Measurements from ENCODE around the gene FAM217B. TPM values are rescaled to one million over a fixed set of nuclear protein-coding genes. Genes with fewer than 3 reads are reported as not detected.

The FAM217B gene
- total RNA-seq, 1 donor from 2014 or later = 20.6 TPM

DNA sequence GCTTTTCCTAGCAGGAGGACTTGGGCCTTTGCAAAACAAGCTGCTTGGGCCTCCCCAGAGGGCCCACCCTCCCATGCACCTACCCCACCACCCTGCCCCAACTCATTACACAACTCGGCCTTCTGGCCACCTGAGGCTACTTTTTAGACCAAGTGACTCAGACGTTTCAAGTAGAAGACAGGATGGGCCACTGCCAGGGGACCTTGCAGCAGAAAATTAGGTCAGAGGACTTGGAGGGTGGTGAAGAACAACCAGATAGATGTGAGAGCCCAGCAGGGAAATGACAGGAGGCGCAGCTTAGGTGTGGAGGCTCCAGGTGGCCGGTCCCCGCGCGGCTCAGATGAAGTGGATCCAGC lies 1.5 kb upstream of the FAM217B start:
- FAIRE-seq = no peak
- Mint-ChIP-seq H3K9me3 (ENCODE audit: unreplicated experiment) (no peaks in the 10 kb centered on the region), H3K27ac (ENCODE audit: unreplicated experiment) (peak overlapping the region; percentile 60), H3K4me3 (ENCODE audit: unreplicated experiment) (peak overlapping the region; percentile 81), H3K4me1 (ENCODE audit: low read depth, unreplicated experiment) (peaks cover 24% of the 10 kb centered on the region), H3K36me3 (ENCODE audit: low read depth, unreplicated experiment) (no peaks in the 10 kb centered on the region), H3K27me3 (ENCODE audit: low read depth, unreplicated experiment) (no peaks in the 10 kb centered on the region)
- no peak overlapping the region for H3K27ac ChIP-seq (ENCODE audit: low read depth, low read length)
- H2AFZ ChIP-seq (ENCODE audit: low read depth, low read length) = no peak overlapping the region
- no peaks in the 10 kb centered on the region for H3K9me3 ChIP-seq (ENCODE audit: insufficient read depth, low read depth, low read length)
- DNase-seq (ENCODE audit: low read depth) = no peak
- peaks cover 6% of the 10 kb centered on the region for H3K36me3 ChIP-seq (ENCODE audit: insufficient read depth, low read length)
- peak overlapping the region; percentile 95 for H3K4me2 ChIP-seq (ENCODE audit: low read length)
- H3K9ac ChIP-seq (ENCODE audit: low read length) = no peak overlapping the region
- no peaks in the 10 kb centered on the region for H3K27me3 ChIP-seq (ENCODE audit: insufficient read depth, low read length)
- peaks cover 14% of the 10 kb centered on the region for H4K20me1 ChIP-seq (ENCODE audit: insufficient read depth, low read length)
- H3K79me2 ChIP-seq (ENCODE audit: insufficient read depth, low read length) = peaks cover 19% of the 10 kb centered on the region
- TF ChIP-seq CTCF (IDR thresholded peaks at IDR 0.05; ENCODE audit: insufficient read depth, low read depth, low read length) = no peak
- no peak for TF ChIP-seq EZH2 (IDR thresholded peaks at IDR 0.05; ENCODE audit: insufficient read depth, low read length)
- peaks cover 18% of the 10 kb centered on the region for H3K4me1 ChIP-seq (ENCODE audit: insufficient read depth, low read length)
- no peak overlapping the region for H3K4me3 ChIP-seq (ENCODE audit: insufficient read depth, low read depth, low read length)

DNA sequence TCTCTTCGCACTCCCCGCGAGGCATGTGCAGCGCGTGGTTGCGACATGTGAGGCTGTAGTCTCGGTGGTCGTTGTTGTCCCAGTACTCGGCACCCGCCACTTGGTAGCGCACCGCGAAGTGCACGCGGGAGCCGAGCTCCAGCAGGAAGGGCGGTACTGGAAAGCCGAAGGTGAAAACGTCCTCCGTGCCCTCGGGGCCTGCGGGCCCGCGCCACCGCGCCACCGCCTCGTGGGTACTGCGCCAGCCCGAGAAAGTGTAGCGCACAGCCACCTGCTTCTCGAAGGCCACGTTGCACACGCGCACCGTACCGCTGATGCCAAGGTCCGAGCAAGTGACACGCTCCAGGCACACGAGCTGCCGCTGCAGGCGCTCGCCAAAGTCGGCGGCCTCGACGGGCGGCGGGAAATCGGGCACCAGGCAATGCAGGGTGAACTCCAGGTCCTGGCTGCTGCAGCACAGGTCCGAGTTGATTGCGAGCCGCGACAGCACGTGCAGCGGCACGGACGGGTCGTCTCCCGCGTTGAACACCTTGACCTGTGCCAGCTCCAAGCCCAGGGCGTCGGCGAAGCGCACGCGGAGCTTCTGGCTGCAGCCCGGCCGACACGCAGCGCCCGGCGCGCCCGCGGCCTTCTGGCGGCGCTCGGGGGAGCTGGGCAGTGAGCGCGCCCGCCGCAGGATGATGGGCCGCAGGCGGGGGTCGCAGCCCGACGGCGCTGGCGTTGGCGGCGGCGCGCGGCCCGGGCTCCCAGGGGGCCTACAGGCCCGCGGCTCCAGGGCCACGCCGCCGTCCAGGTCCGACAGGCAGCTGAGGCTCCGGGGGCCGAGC lies 924 bp upstream of the FAM217B start:
- no peaks in the 10 kb centered on the region for H3K9me3 ChIP-seq (ENCODE audit: insufficient read depth, low read depth, low read length)
- H3K4me2 ChIP-seq (ENCODE audit: low read length) = peak overlapping the region; percentile 95
- Mint-ChIP-seq H3K36me3 (ENCODE audit: low read depth, unreplicated experiment) (no peaks in the 10 kb centered on the region), H3K4me1 (ENCODE audit: low read depth, unreplicated experiment) (peaks cover 24% of the 10 kb centered on the region), H3K9me3 (ENCODE audit: unreplicated experiment) (no peaks in the 10 kb centered on the region), H3K27ac (ENCODE audit: unreplicated experiment) (no peak overlapping the region), H3K27me3 (ENCODE audit: low read depth, unreplicated experiment) (no peaks in the 10 kb centered on the region), H3K4me3 (ENCODE audit: unreplicated experiment) (peak overlapping the region; percentile 91)
- no peak for TF ChIP-seq CTCF (IDR thresholded peaks at IDR 0.05; ENCODE audit: insufficient read depth, low read depth, low read length)
- no peak for TF ChIP-seq EZH2 (IDR thresholded peaks at IDR 0.05; ENCODE audit: insufficient read depth, low read length)
- peak overlapping the region; percentile 96 for H2AFZ ChIP-seq (ENCODE audit: low read depth, low read length)
- H3K4me3 ChIP-seq (ENCODE audit: insufficient read depth, low read depth, low read length) = peak overlapping the region; percentile 88
- no peak for DNase-seq (ENCODE audit: low read depth)
- H3K36me3 ChIP-seq (ENCODE audit: insufficient read depth, low read length) = peaks cover 6% of the 10 kb centered on the region
- H3K79me2 ChIP-seq (ENCODE audit: insufficient read depth, low read length) = peaks cover 19% of the 10 kb centered on the region
- H3K27me3 ChIP-seq (ENCODE audit: insufficient read depth, low read length) = no peaks in the 10 kb centered on the region
- H3K27ac ChIP-seq (ENCODE audit: low read depth, low read length) = peak overlapping the region; percentile 85
- H4K20me1 ChIP-seq (ENCODE audit: insufficient read depth, low read length) = peaks cover 14% of the 10 kb centered on the region
- peaks cover 17% of the 10 kb centered on the region for H3K4me1 ChIP-seq (ENCODE audit: insufficient read depth, low read length)
- no peak for FAIRE-seq
- H3K9ac ChIP-seq (ENCODE audit: low read length) = peak overlapping the region; percentile 90

- peaks cover 19% of the 10 kb centered on the region for H3K79me2 ChIP-seq (ENCODE audit: insufficient read depth, low read length)
- no peaks in the 10 kb centered on the region for H3K9me3 ChIP-seq (ENCODE audit: insufficient read depth, low read depth, low read length)
- peak overlapping the region; percentile 95 for H3K4me2 ChIP-seq (ENCODE audit: low read length)
- peak overlapping the region; percentile 85 for H3K27ac ChIP-seq (ENCODE audit: low read depth, low read length)
- H3K27ac Mint-ChIP-seq (ENCODE audit: unreplicated experiment) = peak overlapping the region; percentile 56
- no peaks in the 10 kb centered on the region for H3K27me3 ChIP-seq (ENCODE audit: insufficient read depth, low read length)
- H3K4me3 ChIP-seq (ENCODE audit: insufficient read depth, low read depth, low read length) = peak overlapping the region; percentile 88
- no peaks in the 10 kb centered on the region for H3K27me3 Mint-ChIP-seq (ENCODE audit: low read depth, unreplicated experiment)
- FAIRE-seq (no peak), DNase-seq (ENCODE audit: low read depth) (no peak)
- H3K4me1 ChIP-seq (ENCODE audit: insufficient read depth, low read length) = peaks cover 15% of the 10 kb centered on the region
- peak overlapping the region; percentile 91 for H3K4me3 Mint-ChIP-seq (ENCODE audit: unreplicated experiment)
- TF ChIP-seq CTCF (IDR thresholded peaks at IDR 0.05; ENCODE audit: insufficient read depth, low read depth, low read length) (no peak), EZH2 (IDR thresholded peaks at IDR 0.05; ENCODE audit: insufficient read depth, low read length) (no peak)
- no peaks in the 10 kb centered on the region for H3K9me3 Mint-ChIP-seq (ENCODE audit: unreplicated experiment)
- peaks cover 14% of the 10 kb centered on the region for H4K20me1 ChIP-seq (ENCODE audit: insufficient read depth, low read length)
- H3K36me3 Mint-ChIP-seq (ENCODE audit: low read depth, unreplicated experiment) = no peaks in the 10 kb centered on the region
- H3K9ac ChIP-seq (ENCODE audit: low read length) = peak overlapping the region; percentile 90
- peak overlapping the region; percentile 96 for H2AFZ ChIP-seq (ENCODE audit: low read depth, low read length)
- H3K4me1 Mint-ChIP-seq (ENCODE audit: low read depth, unreplicated experiment) = peaks cover 27% of the 10 kb centered on the region
- H3K36me3 ChIP-seq (ENCODE audit: insufficient read depth, low read length) = peaks cover 9% of the 10 kb centered on the region
Observed at GRCh38 chr20:59939879-59940128, 385 bp upstream of the FAM217B start.

Data from astrocyte (in vitro differentiated cells and primary cell).